ENCODE measurements around the gene TMEM130.

DNA sequence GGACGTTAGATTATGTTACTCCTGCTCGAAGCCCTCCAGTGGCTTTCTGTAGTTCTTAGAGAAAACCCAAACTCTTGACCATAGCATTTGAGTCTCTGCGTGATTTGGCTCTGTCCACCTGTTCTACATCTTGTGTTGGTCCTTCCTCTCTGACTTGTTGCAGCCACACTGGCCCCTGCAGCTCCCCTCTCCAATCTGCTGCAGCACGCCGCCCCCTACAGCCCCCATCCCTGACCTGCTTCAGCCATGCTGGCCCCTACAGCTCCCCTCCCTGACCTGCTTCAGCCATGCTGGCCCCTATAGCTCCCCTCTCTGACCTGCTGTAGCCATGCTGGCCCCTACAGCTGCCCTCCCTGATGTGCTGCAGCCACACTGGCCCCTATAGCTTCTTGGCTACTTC, 37.8 kb upstream of the TMEM130 start:
- TF ChIP-seq, protein P1, sequence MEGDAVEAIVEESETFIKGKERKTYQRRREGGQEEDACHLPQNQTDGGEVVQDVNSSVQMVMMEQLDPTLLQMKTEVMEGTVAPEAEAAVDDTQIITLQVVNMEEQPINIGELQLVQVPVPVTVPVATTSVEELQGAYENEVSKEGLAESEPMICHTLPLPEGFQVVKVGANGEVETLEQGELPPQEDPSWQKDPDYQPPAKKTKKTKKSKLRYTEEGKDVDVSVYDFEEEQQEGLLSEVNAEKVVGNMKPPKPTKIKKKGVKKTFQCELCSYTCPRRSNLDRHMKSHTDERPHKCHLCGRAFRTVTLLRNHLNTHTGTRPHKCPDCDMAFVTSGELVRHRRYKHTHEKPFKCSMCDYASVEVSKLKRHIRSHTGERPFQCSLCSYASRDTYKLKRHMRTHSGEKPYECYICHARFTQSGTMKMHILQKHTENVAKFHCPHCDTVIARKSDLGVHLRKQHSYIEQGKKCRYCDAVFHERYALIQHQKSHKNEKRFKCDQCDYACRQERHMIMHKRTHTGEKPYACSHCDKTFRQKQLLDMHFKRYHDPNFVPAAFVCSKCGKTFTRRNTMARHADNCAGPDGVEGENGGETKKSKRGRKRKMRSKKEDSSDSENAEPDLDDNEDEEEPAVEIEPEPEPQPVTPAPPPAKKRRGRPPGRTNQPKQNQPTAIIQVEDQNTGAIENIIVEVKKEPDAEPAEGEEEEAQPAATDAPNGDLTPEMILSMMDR (IDR thresholded peaks at IDR 0.05), result no peak
- TF ChIP-seq POLR2AphosphoS5 (IDR thresholded peaks at IDR 0.05) (no peak), POLR2A (IDR thresholded peaks at IDR 0.05) (no peak)

All from breast epithelium (tissue), 3 donors.